Activated CD8-positive, alpha-beta T cell treated with anti-CD3 and anti-CD28 coated beads, Interleukin-2, amount 10 ng/mL, durations not matched to agents 7 days and 5 days (primary cell): ENCODE results near the gene AKIP1. TPM values are rescaled to one million over a fixed set of nuclear protein-coding genes. Genes with fewer than 3 reads are reported as not detected.
A peak's percentile ranks its signal among the peaks of the same experiment; 100 is the strongest.

Experiments used
- ATAC-seq: fragments of 150-1000 bp; cut with Tn5 transposase; one replicate; pipeline ENCODE4 v1.10.0; 2021; ENCODE audit warnings: moderate library complexity
- CTCF ChIA-PET: fragments of 350-600 bp; sonication (Branson Sonifier 250); formaldehyde crosslinking; loops from one replicate; lab custom pipeline; 2021; ENCODE audit warnings: antibody characterized with exemption; lab: Charles Lee
- POLR2A ChIA-PET: fragments of 350-600 bp; sonication (Branson Sonifier 250); formaldehyde crosslinking; loops from one replicate; lab custom pipeline; 2021; ENCODE audit warnings: antibody characterized with exemption; lab: Charles Lee
- DNase-seq: peaks from one replicate; pipeline ENCODE4 v3.0.0-alpha.2; 2020
- H3K27ac Mint-ChIP-seq: one replicate; pipeline ENCODE4 v1.8.0; 2021; ENCODE audit warnings: mild to moderate bottlenecking, mixed read lengths
- H3K27me3 Mint-ChIP-seq: one replicate; pipeline ENCODE4 v1.8.0; 2021; ENCODE audit warnings: low read depth, mixed read lengths
- H3K36me3 Mint-ChIP-seq: one replicate; pipeline ENCODE4 v1.8.0; 2021; ENCODE audit warnings: low read depth, mixed read lengths
- H3K4me1 Mint-ChIP-seq: one replicate; pipeline ENCODE4 v1.8.0; 2021; ENCODE audit warnings: low read depth, mixed read lengths
- H3K4me3 Mint-ChIP-seq: one replicate; pipeline ENCODE4 v1.8.0; 2021; ENCODE audit warnings: mild to moderate bottlenecking, mixed read lengths
- H3K9me3 Mint-ChIP-seq: one replicate; pipeline ENCODE4 v1.8.0; 2022; ENCODE audit warnings: mixed read lengths; ENCODE audit not compliant: insufficient read depth
- total RNA-seq, 2 experiments: library from RNA; stranded (reverse); gene quantifications; one replicate each; pipeline ENCODE4 v1.2.3, GENCODE V29; 2021

Gene AKIP1, protein sequence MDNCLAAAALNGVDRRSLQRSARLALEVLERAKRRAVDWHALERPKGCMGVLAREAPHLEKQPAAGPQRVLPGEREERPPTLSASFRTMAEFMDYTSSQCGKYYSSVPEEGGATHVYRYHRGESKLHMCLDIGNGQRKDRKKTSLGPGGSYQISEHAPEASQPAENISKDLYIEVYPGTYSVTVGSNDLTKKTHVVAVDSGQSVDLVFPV
- total RNA-seq = 10 to 100 TPM; 26.8 to 27.2 TPM

DNA sequence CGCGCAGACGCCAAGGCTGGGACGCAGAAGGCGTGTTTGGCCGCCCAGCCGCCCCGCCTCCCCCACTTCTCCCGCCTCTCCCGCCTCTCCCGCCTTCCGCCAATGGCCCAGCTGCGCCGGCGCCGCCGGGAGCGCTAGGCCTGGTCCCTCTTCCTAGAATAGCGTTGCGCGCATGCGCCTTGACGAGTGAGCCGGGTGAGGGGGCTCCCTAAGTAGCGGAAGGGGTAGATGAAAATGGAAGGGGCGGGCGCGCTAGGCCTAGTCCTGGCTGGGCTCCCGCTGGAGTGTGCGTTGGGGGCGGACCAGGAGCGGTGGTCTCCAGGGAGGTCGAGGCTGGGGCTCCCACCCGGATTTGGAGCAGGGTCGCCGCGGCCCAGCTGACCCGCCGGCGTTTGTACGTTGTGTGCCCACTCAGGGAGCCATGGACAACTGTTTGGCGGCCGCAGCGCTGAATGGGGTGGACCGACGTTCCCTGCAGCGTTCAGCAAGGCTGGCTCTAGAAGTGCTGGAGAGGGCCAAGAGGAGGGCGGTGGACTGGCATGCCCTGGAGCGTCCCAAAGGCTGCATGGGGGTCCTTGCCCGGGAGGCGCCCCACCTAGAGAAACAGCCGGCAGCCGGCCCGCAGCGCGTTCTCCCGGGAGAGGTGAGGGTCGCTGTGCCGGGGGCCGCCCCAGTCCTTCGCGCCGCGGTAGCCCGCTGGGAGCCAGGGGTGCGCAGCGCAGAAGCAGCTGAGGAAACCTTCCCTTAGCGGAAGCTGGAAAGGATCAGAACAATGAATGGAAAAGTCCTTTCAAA lies at the start of gene AKIP1:
Gene AKIP1 (plus strand): TSS at position 161 of the 795 bp plus-strand sequence. CDS start 261 bp downstream, at position 422.
- peaks cover 11% of the 10 kb centered on the region for H3K27me3 Mint-ChIP-seq
- H3K27ac Mint-ChIP-seq = peak within 1 kb of the TSS; percentile 85
- peaks cover 14% of the 10 kb centered on the region for H3K36me3 Mint-ChIP-seq

DNA sequence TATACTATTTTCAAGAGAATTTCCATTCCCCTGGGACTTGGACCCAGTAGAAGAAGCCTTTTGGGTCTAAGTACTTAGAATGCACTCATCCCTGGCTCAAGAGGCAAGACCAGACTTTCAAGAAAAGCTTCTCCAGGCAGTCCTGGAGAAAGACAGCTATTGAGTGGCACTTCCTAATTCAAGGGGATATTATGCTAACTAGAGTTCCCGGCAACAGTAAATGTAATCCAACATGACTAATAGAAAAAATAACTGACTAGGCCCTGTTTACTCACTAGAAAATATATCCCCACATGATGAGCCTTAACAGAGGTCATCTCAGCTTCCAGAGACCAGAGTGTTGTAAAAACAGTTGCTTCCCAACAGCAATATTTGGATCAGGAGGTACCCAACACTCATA lies 47.2 kb upstream of the AKIP1 start:
- H3K27me3 Mint-ChIP-seq = peaks cover 38% of the 10 kb centered on the region
- no peak overlapping the region for H3K4me3 Mint-ChIP-seq
- no peaks in the 10 kb centered on the region for H3K36me3 Mint-ChIP-seq
- POLR2A ChIA-PET = no interaction called here
- CTCF ChIA-PET = no interaction called here
- no peaks in the 10 kb centered on the region for H3K4me1 Mint-ChIP-seq
- ATAC-seq (no peak), DNase-seq (no peak)
- no peak overlapping the region for H3K27ac Mint-ChIP-seq
- H3K9me3 Mint-ChIP-seq = no peaks in the 10 kb centered on the region

More for the DNA sequence above, at the start of gene AKIP1:
- CTCF ChIA-PET = interaction anchor here (1.0 to 3.6 kb wide), 6 partner anchors 49 to 595 kb away, joined by 3 to 33 read pairs (median 4); partner anchors contain the start of gene TMEM9B
- ATAC-seq = peak; percentile 82
- peak within 1 kb of the TSS; percentile 93 for H3K4me3 Mint-ChIP-seq
- peaks cover 42% of the 10 kb centered on the region for H3K4me1 Mint-ChIP-seq
- POLR2A ChIA-PET = interaction anchor here (0.6 to 1.4 kb wide), 4 partner anchors 23 to 229 kb away, joined by 3 to 10 read pairs (median 5); partner anchors contain the start of genes RPL27A, TMEM9B and TRIM66
- no peaks in the 10 kb centered on the region for H3K9me3 Mint-ChIP-seq
- DNase-seq = peak; percentile 88

DNA sequence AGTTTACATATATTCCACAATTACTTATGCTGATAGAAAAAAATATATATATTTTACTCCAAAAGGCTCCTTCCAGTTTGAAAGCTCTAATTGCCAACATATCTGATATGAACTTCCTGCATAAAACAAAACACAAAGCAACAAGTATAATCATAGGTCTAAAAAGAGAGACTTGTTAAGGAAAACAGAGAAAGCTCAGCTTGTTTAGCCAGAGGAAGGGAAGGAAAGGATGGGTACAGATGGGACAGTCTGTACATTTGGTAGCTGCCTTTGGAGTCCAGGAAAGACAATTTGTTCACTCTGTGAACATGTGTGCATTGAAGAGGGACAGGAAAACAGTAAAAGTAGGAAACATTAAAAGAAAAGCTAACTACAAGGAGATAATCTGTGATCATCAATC lies 45.7 kb upstream of the AKIP1 start:
- Mint-ChIP-seq H3K27me3 (peaks cover 41% of the 10 kb centered on the region), H3K27ac (no peak overlapping the region)
- POLR2A ChIA-PET = no interaction called here

DNA sequence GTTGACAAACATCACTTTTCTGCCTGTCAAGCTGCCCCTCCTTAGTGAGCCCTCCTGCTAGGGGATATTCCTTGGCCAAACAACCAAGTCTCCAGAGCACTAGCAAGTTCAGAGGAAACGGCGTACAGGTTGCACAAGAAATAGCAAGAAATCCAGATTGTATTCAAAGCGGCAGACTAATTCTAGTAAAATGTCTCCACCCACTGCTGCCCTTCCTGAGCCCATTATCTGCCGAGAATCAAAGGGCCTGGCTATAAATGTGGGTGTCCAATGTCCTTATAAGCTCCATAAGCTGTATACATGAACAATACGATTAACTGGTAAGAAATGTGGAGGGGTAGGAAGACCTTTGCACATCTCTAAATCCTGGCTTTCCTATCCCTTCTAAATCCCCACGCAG lies 44.0 kb upstream of the AKIP1 start:
- DNase-seq (no peak), ATAC-seq (no peak)
- CTCF ChIA-PET = no interaction called here
- Mint-ChIP-seq H3K36me3 (no peaks in the 10 kb centered on the region), H3K4me3 (no peak overlapping the region), H3K4me1 (peaks cover 8% of the 10 kb centered on the region), H3K27ac (no peak overlapping the region), H3K27me3 (peaks cover 44% of the 10 kb centered on the region), H3K9me3 (no peaks in the 10 kb centered on the region)
- POLR2A ChIA-PET = interaction anchor here (1.4 kb wide), 1 partner anchor 185 kb away, joined by 4 read pairs; the partner anchor contains the start of genes RPL27A and TRIM66

More for the DNA sequence above, 45.7 kb upstream of the AKIP1 start:
- no peak for ATAC-seq
- H3K4me1 Mint-ChIP-seq = peaks cover 2% of the 10 kb centered on the region
- CTCF ChIA-PET = no interaction called here
- no peaks in the 10 kb centered on the region for H3K9me3 Mint-ChIP-seq
- H3K4me3 Mint-ChIP-seq = no peak overlapping the region
- H3K36me3 Mint-ChIP-seq = no peaks in the 10 kb centered on the region
- no peak for DNase-seq

DNA sequence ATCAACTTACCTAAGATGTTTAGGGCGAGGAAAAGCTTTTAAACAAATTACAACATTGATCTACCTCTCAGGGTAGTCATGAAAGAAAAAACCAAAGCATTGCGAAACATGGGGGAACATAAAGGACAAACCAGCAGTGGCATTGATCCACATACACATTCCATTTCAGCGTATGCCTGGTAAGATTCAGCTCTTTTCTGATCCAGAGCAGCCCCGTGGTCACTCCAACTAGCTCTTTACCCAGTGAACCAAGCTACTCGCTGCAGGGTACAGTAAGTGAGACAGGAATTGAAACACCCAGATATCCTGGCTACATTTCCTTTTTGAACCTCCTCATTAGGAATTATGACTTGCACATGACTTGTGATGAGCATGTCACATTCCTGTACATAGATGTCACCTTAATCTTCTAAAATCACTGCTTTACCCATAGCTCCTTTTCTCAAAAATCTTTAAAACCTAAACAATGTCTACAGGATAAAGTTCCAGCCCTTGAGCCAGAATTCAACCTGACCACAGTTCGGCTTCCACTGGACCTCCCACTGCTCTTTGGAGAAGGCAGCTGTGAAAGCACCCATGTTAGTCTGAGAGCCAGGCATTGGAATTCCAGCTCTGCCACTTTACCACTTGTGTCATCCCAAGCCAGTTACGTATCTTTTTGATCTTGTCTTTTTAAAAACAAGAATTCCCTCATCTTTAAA lies 42.9 kb upstream of the AKIP1 start:
- no peaks in the 10 kb centered on the region for H3K36me3 Mint-ChIP-seq
- POLR2A ChIA-PET = interaction anchor here (1.4 kb wide), 1 partner anchor 186 kb away, joined by 4 read pairs; the partner anchor contains the start of genes RPL27A and TRIM66
- peaks cover 54% of the 10 kb centered on the region for H3K27me3 Mint-ChIP-seq
- H3K4me3 Mint-ChIP-seq = no peak overlapping the region
- H3K9me3 Mint-ChIP-seq = no peaks in the 10 kb centered on the region
- no peak overlapping the region for H3K27ac Mint-ChIP-seq
- ATAC-seq (no peak), DNase-seq (no peak)
- CTCF ChIA-PET = no interaction called here
- peaks cover 8% of the 10 kb centered on the region for H3K4me1 Mint-ChIP-seq

DNA sequence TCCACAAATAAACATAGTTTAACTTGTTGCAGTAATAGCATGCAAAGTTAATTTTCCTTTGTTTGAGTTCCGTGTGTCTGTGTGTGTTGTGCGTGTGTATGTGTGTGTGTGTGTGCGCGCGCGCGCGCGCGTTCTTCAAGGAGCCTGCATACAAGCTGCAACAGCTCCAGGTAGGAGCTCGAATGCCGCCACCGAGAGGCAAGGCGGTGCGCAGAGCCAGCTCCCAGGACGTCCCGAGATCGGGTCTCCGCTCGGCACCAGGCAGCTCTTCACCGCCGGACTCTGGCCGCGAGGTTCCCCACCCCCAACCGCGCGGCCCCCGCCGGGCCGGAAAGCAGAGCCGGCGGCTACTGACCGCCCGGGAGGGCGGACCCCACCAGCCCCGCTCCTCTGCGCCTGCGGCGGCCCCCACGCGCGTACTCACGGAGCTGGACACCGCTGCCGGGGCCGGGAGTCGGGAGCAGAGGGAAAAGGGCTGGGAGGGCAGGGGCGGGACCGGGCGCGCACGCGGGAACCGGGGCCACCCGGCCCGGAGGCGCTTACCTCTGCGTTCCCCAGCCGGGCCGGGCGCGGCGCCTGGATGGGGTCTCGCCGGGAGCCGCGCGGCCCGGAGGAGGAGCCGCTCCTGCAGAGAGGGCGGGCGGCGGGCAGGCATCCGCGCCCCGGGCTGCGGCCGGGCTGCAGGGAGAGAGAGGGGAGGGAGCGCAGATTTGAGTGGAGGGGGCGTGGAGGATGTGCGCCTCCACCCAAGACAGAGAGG lies 40.4 kb upstream of the AKIP1 start:
- ATAC-seq (peak; percentile 67), DNase-seq (peak; percentile 31)
- peaks cover 18% of the 10 kb centered on the region for H3K4me1 Mint-ChIP-seq
- CTCF ChIA-PET = interaction anchor here (0.6 kb wide), 1 partner anchor 332 kb away, joined by 3 read pairs; no protein-coding TSS in a partner anchor
- no peak overlapping the region for H3K27ac Mint-ChIP-seq
- H3K36me3 Mint-ChIP-seq = no peaks in the 10 kb centered on the region
- POLR2A ChIA-PET = no interaction called here
- peaks cover 50% of the 10 kb centered on the region for H3K27me3 Mint-ChIP-seq
- H3K9me3 Mint-ChIP-seq = no peaks in the 10 kb centered on the region
- peak overlapping the region; percentile 69 for H3K4me3 Mint-ChIP-seq

DNA sequence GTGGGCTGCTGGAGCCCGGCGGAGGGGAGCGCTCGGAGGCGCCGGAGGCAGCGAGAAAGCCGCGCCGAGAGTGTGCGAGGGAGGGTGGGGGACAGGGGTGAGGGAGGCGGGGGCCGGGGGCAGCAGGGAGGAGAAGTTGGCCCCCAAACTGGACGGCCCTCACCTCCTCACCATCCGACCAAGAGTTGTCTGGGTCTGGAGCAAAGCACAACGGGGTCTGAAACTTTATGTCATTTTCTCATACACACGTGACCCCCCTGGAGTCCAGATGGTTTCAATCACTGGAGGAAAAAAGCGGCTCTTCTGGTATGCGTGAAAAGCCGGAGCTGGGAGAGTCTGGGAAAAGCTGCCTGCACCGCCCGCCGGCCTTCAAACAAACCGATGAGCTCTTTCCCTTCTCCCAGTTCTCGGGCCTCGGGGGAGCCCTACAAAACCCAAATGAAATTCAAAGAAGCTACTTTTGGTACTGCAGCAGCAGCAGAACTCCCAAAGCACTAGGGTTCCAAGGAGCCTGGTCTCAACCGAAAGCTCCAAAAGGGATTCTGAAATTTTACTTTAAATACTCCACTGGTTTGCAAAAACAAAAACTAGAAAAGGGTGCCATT lies 39.7 kb upstream of the AKIP1 start:
- H3K4me1 Mint-ChIP-seq = peaks cover 18% of the 10 kb centered on the region
- no peaks in the 10 kb centered on the region for H3K9me3 Mint-ChIP-seq
- no peaks in the 10 kb centered on the region for H3K36me3 Mint-ChIP-seq
- no peak overlapping the region for H3K27ac Mint-ChIP-seq
- peaks cover 50% of the 10 kb centered on the region for H3K27me3 Mint-ChIP-seq
- CTCF ChIA-PET = no interaction called here
- POLR2A ChIA-PET = interaction anchor here (0.9 kb wide), 1 partner anchor 90 kb away, joined by 3 read pairs; no protein-coding TSS in a partner anchor
- peak overlapping the region; percentile 46 for H3K4me3 Mint-ChIP-seq
- ATAC-seq (no peak), DNase-seq (no peak)

DNA sequence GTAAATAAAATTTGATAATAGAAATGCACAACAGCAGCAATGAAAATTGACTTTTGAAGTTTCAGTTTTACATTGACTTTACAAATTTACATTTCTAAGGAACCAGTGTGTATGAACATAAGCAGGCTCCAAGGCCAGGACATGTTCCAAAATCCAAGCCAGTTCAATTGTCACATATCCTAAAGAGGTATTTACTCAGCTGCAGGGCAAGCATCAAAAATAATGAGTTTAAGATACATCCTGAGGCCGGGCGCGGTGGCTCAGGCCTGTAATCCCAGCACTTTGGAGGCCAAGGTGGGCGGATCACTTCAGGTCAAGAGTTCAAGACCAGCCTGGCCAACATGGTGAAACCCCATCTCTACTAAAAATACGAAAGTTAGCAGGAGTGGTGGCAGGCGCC lies 39.0 kb upstream of the AKIP1 start:
- Mint-ChIP-seq H3K27ac (no peak overlapping the region), H3K27me3 (peaks cover 48% of the 10 kb centered on the region), H3K9me3 (no peaks in the 10 kb centered on the region), H3K4me1 (peaks cover 18% of the 10 kb centered on the region), H3K4me3 (no peak overlapping the region), H3K36me3 (no peaks in the 10 kb centered on the region)
- CTCF ChIA-PET = no interaction called here
- no peak for ATAC-seq
- POLR2A ChIA-PET = interaction anchor here (0.9 kb wide), 1 partner anchor 90 kb away, joined by 3 read pairs; no protein-coding TSS in a partner anchor
- DNase-seq = no peak

DNA sequence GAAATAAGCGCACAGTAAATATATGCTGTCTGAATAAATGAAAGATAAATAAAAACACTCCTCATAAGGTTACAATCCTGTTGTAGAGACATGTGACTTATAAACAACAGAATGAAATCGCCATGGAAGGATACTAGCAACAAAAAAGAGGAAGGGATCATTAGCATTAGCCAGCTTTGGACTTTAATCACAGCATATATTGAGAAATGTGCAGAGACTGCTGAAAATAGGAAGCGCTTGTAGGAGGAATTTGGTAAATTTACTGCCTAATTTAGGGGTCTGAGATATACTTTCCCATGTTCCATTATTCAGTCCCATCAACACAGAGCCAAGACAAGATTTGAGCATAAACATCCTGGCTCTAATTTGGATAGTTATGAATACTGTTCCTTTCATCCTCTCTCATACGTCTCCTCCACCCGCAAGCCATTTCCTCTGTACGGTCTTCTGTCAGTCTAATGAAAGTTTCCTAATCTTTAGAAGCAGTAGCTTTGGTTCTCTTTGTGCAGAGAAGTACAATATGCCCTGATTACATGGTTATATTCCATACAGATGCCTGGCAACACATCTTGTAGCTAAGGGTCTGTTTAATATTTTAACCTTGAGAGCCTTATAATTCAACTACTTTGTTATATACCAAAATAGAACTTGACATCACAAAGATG lies 37.1 kb upstream of the AKIP1 start:
- peaks cover 18% of the 10 kb centered on the region for H3K4me1 Mint-ChIP-seq
- no peaks in the 10 kb centered on the region for H3K36me3 Mint-ChIP-seq
- H3K9me3 Mint-ChIP-seq = no peaks in the 10 kb centered on the region
- H3K27me3 Mint-ChIP-seq = peaks cover 43% of the 10 kb centered on the region
- ChIA-PET CTCF (interaction anchor here (1.2 to 1.6 kb wide), 2 partner anchors 86 to 109 kb away, joined by 3 to 9 read pairs; no protein-coding TSS in a partner anchor), POLR2A (interaction anchor here (0.5 to 1.1 kb wide), 2 partner anchors 66 to 590 kb away, joined by 3 read pairs; no protein-coding TSS in a partner anchor)
- H3K27ac Mint-ChIP-seq = no peak overlapping the region
- H3K4me3 Mint-ChIP-seq = no peak overlapping the region
- ATAC-seq (peak; percentile 43), DNase-seq (peak; percentile 35)

DNA sequence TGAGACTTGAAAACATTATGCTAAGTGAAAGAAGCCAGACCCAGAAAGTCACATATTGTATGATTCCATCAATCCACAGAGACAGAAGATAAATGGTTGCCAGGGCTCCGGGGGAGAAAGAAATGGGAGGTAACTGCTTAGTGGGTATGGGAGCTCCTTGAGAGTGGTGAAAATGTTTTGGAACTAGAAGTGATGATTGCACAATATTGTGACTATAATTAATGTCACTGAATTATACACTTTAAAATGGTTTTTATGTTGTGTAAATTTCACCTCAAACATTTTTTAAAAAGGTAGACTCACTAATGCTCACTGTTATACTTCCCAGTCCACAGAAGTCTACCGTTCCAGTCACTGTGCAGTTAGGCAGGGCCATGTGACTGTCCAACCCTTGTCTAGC lies 32.2 kb upstream of the AKIP1 start:
- Mint-ChIP-seq H3K27ac (no peak overlapping the region), H3K4me3 (no peak overlapping the region), H3K9me3 (no peaks in the 10 kb centered on the region), H3K27me3 (peaks cover 32% of the 10 kb centered on the region), H3K4me1 (peaks cover 8% of the 10 kb centered on the region), H3K36me3 (no peaks in the 10 kb centered on the region)
- ChIA-PET CTCF (no interaction called here), POLR2A (no interaction called here)
- DNase-seq (no peak), ATAC-seq (no peak)
